ENCODE data around the gene TMEM86A.

TMEM86A gene

DNA sequence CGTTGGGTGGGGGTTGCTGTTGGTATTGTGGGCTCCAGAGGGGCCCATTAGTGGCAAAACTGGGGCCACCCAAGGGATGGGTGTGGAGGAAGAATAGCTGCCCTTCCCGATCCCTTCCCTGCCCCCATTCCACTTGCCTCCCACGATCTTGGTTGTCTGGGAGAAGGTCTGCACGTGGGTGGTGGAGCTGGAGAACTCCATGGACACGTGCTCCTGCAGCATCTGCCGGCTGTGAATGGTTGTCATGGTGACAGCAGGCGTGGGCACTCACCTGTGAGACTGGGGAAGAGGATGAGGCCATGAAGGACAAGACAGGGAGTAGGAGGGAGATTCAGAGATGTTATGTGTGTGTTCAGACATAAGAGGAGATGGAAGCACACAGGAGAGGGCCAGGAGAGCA lies 25.4 kb downstream of the TMEM86A start:
- Mint-ChIP-seq H3K4me3 (no peak overlapping the region), H3K27me3 (no peaks in the 10 kb centered on the region), H3K9me3 (no peaks in the 10 kb centered on the region), H3K27ac (no peak overlapping the region), H3K36me3 (no peaks in the 10 kb centered on the region), H3K4me1 (peaks cover 7 to 27% of the 10 kb centered on the region in 2 donors)
- DNase-seq (no peak), ATAC-seq (replicated peaks) (no peak)

DNA sequence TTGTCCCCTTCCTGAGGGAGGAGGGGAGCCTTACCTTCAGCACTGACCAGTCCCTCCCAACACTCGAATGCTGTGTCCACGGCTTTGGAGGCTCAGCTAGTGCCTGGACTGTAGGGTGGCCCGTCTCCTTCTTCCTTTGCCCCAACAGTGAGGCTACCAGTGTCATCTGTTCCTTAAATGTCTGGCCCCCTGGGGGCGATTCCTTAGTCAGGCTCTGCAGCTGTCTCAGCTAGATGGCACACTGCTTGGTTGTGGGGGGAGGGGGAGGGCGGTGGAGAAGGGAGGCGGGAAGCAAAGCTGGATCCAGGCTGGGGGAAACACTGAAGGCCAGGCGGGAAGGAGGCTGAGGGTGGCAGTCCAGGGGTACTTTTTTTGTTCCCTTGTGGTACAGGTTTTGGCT lies 27.5 kb downstream of the TMEM86A start, which contains the start of gene IGSF22:
Gene IGSF22 (minus strand): TSS at position 149 of the 400 bp plus-strand sequence. CDS start 1,952 bp downstream, outside the sequence.
- no peak within 1 kb of the TSS for H3K4me3 Mint-ChIP-seq
- ATAC-seq (replicated peaks): no peak
- H3K27me3 Mint-ChIP-seq: no peaks in the 10 kb centered on the region
- H3K9me3 Mint-ChIP-seq: no peaks in the 10 kb centered on the region
- H3K36me3 Mint-ChIP-seq: no peaks in the 10 kb centered on the region
- H3K27ac Mint-ChIP-seq: no peak within 1 kb of the TSS
- H3K4me1 Mint-ChIP-seq: peaks cover 14 to 20% of the 10 kb centered on the region in 2 donors
- DNase-seq: no peak

DNA sequence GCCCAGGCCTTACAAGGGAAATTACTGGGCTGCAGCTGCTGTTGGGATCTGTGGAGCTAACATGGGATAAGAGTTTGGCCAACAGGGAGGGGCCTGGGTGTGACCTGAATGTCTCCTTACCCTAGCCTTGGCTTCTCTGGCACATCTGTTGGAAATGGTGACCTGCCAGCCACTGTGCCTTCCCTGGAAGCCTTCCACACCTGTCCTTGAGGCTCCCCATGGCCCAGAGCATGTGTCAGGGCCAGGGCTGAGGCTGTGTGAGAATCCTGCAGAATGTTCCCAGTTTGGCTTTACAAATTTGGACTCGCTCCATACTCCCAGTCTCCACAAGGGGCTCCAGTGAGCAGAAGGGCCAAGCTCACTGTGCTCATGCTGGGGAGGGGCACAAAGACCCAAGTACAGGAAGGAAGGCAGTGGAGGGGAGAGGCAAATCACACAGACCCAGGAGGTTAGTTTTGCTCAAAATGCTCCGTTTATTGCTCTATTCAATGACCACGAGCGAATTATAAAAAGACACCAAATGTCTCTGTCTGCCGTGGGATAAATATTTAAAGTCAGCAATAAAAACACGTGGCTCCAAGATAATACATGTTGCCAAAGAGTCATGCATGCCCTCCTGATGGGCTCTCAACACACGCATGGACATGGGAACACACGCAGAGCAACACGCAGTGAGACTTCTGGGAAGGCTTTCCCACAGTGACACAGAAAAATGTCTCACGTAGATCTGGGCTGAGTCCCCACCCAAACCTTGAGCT lies 29.1 kb downstream of the TMEM86A start:
- Mint-ChIP-seq H3K36me3 (no peaks in the 10 kb centered on the region), H3K9me3 (no peaks in the 10 kb centered on the region), H3K27ac (no peak overlapping the region), H3K27me3 (no peaks in the 10 kb centered on the region), H3K4me1 (peaks cover 18 to 22% of the 10 kb centered on the region in 2 donors), H3K4me3 (no peak overlapping the region)
- peak; percentile 17 for DNase-seq
- ATAC-seq (replicated peaks): peak; percentile 52 to 57

DNA sequence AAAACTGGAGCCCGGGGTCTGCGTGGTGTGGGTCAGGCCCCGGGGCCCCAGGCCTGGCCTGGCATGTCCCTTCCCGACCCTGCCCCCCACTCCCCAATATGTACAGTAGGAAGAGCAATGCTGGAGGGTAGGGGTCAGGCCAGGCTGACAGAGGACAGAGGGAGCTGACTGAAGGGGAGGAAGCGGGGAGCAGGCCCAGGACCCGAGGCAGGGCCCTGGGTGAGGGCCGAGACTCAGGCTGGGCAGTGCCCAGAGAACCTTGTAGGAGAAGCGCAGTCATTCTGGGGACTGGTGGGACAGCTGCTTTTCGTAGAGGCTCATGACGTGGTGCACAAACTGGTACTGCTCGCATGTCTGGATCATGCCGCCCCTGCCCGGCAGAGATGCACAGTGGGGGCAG lies 30.1 kb downstream of the TMEM86A start:
- Mint-ChIP-seq H3K4me3 (no peak overlapping the region), H3K4me1 (peaks cover 18 to 22% of the 10 kb centered on the region in 2 donors), H3K36me3 (no peaks in the 10 kb centered on the region), H3K9me3 (no peaks in the 10 kb centered on the region), H3K27me3 (no peaks in the 10 kb centered on the region), H3K27ac (peak overlapping the region; percentile 56)
- ATAC-seq (replicated peaks) (no peak), DNase-seq (no peak)

DNA sequence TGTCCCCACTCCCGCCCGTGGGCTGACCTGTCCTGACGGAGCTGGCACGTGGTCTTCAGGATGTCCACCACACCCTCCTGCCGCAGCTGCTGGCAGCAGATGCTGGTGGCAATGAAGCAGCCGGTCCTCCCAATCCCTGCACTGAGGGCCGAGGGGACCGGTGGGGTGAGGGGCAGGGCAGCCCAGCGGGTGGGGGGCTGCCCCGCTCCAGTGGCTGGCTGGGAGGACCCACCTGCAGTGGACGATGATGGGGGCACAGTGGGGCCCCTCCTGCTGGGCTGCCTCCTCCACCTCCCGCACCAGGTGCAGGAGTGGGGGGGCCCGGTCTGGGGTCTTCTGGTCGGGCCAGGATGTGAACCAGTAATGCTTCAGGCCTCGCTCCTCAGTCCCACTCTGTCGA lies 30.8 kb downstream of the TMEM86A start:
- Mint-ChIP-seq H3K36me3 (no peaks in the 10 kb centered on the region), H3K9me3 (no peaks in the 10 kb centered on the region), H3K4me1 (peaks cover 18 to 22% of the 10 kb centered on the region in 2 donors), H3K27ac (no peak overlapping the region), H3K27me3 (no peaks in the 10 kb centered on the region), H3K4me3 (no peak overlapping the region)
- ATAC-seq (replicated peaks) (no peak), DNase-seq (no peak)

DNA sequence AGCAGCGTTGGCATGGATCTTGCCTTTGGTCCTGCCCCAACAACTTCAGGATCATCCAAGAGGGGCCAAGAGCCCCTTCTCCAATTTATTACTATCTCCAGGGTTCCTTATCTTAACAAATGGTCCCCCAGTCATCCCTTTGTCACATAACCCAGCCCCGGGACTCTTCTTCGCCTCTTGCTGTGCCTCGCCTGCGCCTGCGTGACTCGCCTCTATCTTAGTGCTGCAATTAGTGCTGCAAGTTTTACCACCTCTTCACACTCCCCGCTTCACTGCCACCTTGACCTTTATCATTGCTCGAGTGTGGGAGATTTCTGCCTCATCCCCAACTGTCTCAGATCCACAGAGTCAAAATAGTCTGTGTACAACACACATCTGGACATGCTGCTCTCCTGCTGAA lies 31.4 kb downstream of the TMEM86A start:
- Mint-ChIP-seq H3K27ac (no peak overlapping the region), H3K4me1 (peaks cover 18 to 22% of the 10 kb centered on the region in 2 donors), H3K9me3 (no peaks in the 10 kb centered on the region), H3K4me3 (no peak overlapping the region), H3K27me3 (peaks cover 0 to 6% of the 10 kb centered on the region in 2 donors), H3K36me3 (no peaks in the 10 kb centered on the region)
- DNase-seq (no peak), ATAC-seq (replicated peaks) (no peak)

DNA sequence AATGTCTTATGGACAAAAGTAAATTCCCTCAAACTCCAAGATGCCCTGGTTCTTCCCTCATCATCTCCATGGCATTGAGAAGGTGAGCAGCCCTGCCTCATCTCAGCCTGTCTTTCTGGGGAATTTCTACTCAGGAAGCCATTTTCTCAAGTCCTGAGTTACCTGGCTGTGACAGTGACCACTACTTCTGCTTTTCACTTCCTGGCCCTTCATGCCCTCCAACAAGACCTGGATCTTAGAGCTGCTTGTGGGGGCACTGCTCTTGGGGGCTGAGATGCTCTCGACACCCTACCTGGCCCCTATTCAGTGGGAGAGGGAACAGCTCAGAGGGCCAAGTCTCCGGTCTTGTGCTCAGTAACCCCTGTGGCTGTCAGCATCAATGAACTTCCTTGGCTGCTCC lies 32.9 kb downstream of the TMEM86A start:
- ATAC-seq (replicated peaks): peak; percentile 69 to 74
- H3K4me3 Mint-ChIP-seq: no peak overlapping the region
- no peak overlapping the region for H3K27ac Mint-ChIP-seq

DNA sequence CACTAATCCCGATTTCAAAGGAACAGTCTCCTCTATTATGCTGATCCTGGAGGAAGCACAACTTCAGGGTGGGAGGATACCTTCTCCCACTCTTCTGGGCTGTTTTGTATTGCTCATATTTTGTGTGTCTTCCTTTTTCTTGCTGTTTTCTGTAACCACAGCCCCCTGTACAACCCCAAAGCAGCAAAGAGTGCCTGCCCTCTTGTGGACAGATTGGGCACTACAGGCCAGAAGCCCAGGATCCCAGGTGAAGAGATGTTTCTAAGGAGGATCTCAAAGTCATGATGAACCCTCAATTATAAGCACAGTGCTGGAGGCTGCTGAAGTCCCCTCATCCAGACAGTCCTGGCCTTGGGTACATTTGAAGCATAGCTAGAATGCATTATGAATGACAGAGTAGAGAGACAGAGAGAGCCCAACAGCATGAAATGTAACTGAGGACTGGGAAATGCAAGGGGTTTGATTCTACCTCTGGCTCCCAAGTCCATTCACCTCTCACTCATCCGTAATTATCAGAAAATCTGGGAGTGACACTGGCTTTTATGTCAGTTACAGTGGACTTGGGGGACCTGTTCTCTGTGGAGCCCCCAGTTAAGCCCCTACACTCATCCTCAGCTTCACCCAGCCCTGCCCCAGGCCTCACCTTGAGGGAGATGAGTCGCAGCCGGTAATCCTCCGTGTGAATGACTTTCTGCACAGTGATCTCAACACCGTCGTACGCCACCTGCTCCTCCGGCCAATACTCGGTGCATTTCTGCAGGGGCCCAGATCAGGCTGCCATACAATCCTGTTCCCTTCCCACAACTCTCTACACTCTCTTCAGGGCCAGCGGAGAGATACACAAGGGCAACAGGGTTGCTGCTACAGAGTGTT lies 33.6 kb downstream of the TMEM86A start:
- DNase-seq (peak; percentile 47), ATAC-seq (replicated peaks) (peak; percentile 73 to 78)
- Mint-ChIP-seq H3K27ac (no peak overlapping the region), H3K4me1 (peaks cover 18 to 22% of the 10 kb centered on the region in 2 donors), H3K27me3 (peaks cover 8 to 20% of the 10 kb centered on the region in 2 donors), H3K4me3 (no peak overlapping the region), H3K9me3 (no peaks in the 10 kb centered on the region), H3K36me3 (no peaks in the 10 kb centered on the region)

More for the DNA sequence above, 32.9 kb downstream of the TMEM86A start:
- Mint-ChIP-seq H3K4me1 (peaks cover 18 to 22% of the 10 kb centered on the region in 2 donors), H3K27me3 (peaks cover 8 to 20% of the 10 kb centered on the region in 2 donors), H3K9me3 (no peaks in the 10 kb centered on the region), H3K36me3 (no peaks in the 10 kb centered on the region)
- DNase-seq: peak; percentile 14

DNA sequence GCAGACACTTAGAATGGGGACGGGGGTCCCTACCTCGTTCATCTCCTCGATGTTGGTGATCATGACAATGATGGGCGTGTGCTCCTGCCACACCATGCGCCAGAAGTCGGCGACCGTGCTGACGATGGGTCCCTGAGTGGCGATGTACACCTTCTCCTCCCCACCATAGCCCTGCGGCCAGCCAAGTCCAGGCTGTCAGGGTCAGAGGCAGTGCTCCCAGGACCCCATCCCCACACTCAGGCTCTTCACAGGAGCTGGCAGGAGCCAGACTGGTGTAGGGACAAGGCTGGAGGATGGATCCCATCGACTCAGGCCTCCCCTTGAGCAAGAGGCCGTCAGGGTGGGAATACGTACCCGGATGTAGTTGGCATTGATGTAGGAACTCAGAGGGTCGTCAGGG lies 34.6 kb downstream of the TMEM86A start:
- Mint-ChIP-seq H3K4me3 (no peak overlapping the region), H3K36me3 (no peaks in the 10 kb centered on the region), H3K27me3 (peaks cover 8 to 20% of the 10 kb centered on the region in 2 donors), H3K9me3 (no peaks in the 10 kb centered on the region), H3K27ac (no peak overlapping the region), H3K4me1 (peaks cover 12 to 17% of the 10 kb centered on the region in 2 donors)
- ATAC-seq (replicated peaks) (no peak), DNase-seq (no peak)

DNA sequence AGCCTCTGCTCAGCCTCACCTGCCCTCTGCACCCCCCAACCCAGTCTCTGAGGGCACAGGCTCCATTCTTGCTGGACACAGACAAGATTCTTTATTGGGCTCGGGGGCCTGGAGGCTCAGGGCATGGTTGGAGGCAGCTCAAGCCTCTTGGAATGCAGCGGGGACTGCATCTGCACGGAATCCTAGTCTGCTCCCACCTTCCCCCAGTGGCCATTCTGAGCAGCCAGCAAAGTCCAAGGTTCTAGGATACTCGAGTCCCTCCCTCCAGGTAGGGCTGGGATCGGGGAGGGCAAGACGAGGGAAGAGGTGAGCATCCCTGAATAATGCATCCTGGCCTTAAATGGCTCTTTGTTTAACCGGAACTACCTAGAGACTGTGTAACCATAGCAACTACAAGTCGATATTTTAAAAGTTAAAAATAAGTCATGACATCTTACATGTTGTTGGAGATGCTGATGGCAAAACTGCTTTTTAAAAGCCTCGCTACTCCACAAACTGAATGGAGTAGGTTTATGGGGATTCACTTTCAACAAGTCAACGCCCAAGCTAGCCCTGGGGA lies 38.1 kb downstream of the TMEM86A start:
- peaks cover 14 to 20% of the 10 kb centered on the region in 2 donors for H3K27me3 Mint-ChIP-seq
- no peaks in the 10 kb centered on the region for H3K36me3 Mint-ChIP-seq
- H3K4me1 Mint-ChIP-seq: peaks cover 5 to 6% of the 10 kb centered on the region in 2 donors
- DNase-seq (no peak), ATAC-seq (replicated peaks) (no peak)
- no peak overlapping the region for H3K4me3 Mint-ChIP-seq
- H3K9me3 Mint-ChIP-seq: no peaks in the 10 kb centered on the region
- H3K27ac Mint-ChIP-seq: no peak overlapping the region

DNA sequence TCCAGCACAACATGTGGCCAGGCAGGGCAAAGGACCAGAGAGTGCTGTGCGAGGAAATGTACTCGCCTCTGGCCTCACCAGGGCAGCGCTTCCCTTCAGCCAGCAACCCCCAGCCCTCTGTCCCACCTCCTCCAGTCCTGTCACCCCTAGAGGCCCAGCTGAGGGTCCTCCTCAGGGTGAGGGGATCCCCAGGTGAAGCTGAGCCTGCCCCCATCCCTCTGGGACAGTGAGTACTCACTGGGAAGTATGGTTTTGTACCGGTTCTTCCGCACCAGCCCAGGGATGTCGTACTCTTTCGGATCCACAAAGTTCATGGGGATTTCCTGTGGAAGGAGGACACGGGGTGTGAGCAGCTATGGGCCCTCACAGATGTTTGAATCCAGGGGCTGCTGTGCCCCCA lies 39.1 kb downstream of the TMEM86A start:
- no peaks in the 10 kb centered on the region for H3K36me3 Mint-ChIP-seq
- DNase-seq (no peak), ATAC-seq (replicated peaks) (no peak)
- H3K9me3 Mint-ChIP-seq: no peaks in the 10 kb centered on the region
- H3K4me3 Mint-ChIP-seq: no peak overlapping the region
- H3K27ac Mint-ChIP-seq: peak overlapping the region; percentile 52
- peaks cover 17 to 20% of the 10 kb centered on the region in 2 donors for H3K27me3 Mint-ChIP-seq
- no peaks in the 10 kb centered on the region for H3K4me1 Mint-ChIP-seq

DNA sequence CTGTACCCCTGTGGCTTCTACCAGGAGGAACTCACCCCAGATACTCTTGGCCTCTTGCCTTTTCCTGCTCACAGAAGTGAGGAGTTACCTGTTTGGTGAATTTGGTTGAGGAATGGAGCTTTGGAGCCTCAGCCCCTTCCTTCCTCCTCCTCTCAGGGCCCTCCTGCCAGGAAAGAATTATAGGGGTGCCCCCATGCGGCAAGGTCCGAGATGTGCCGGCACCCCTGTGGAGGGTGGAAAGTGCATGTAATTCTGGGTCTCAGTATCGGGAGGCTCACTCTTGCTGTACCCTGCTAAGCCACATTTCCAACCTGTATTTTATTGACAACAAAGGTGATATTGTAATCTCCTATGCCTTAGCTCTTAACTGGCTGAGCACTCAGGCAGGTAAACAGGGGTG lies 41.1 kb downstream of the TMEM86A start:
- Mint-ChIP-seq H3K36me3 (no peaks in the 10 kb centered on the region), H3K9me3 (no peaks in the 10 kb centered on the region), H3K27me3 (peaks cover 17 to 18% of the 10 kb centered on the region in 2 donors), H3K4me1 (no peaks in the 10 kb centered on the region), H3K27ac (no peak overlapping the region), H3K4me3 (no peak overlapping the region)
- DNase-seq: no peak
- ATAC-seq (replicated peaks): no peak

DNA sequence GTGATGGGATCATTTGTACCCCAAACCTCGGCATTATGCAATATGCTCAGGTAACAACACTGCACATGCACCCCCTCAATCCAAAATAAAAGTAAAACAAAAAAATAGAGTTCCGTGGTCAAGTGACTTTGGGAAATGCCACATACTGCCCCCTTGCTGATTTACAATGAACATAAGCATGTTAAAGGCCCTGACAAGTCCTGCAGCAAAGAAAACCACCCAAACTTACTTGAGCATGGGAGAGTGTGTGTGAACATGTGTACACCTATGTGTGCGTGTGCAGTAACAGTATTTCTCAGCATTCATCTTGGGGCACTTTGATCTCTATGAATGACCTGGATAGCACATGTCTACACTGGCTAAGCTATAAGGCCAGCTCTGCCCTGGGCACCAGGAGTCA lies 43.2 kb downstream of the TMEM86A start:
- H3K9me3 Mint-ChIP-seq: no peaks in the 10 kb centered on the region
- no peaks in the 10 kb centered on the region for H3K36me3 Mint-ChIP-seq
- H3K27ac Mint-ChIP-seq: no peak overlapping the region
- ATAC-seq (replicated peaks): no peak
- peaks cover 0 to 13% of the 10 kb centered on the region in 2 donors for H3K27me3 Mint-ChIP-seq
- H3K4me3 Mint-ChIP-seq: no peak overlapping the region
- no peak for DNase-seq
- no peaks in the 10 kb centered on the region for H3K4me1 Mint-ChIP-seq

DNA sequence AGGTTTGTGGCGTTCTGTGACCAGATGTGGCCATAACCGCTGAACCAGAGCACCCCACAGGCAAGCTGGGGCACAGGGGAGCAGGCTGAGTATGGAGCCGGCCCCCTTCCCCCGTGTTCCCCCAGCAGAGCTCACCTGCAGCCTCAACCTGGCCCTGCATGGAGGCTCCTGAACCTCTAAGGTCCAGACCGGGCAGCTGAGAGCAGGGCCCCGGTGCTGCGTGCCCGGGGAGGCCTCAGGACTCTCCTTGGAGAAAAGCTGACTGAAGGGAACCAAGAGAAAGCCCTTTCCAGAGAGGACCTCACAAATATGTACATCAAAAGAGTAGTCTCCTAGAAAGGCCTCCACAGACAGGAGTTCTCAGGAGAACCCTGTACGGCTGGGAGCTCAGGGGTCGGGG lies 44.8 kb downstream of the TMEM86A start:
- peaks cover 0 to 13% of the 10 kb centered on the region in 2 donors for H3K27me3 Mint-ChIP-seq
- no peaks in the 10 kb centered on the region for H3K4me1 Mint-ChIP-seq
- DNase-seq: no peak
- no peak for ATAC-seq (replicated peaks)
- no peak overlapping the region for H3K4me3 Mint-ChIP-seq
- no peaks in the 10 kb centered on the region for H3K9me3 Mint-ChIP-seq
- no peak overlapping the region for H3K27ac Mint-ChIP-seq
- no peaks in the 10 kb centered on the region for H3K36me3 Mint-ChIP-seq
